ENCODE results near the gene PTGER4.
"Not testable (repeated sequence)": the region's sequence is repeated elsewhere in the genome, so short reads cannot be mapped to it uniquely, and the experiment has no call there.

Gene PTGER4

DNA sequence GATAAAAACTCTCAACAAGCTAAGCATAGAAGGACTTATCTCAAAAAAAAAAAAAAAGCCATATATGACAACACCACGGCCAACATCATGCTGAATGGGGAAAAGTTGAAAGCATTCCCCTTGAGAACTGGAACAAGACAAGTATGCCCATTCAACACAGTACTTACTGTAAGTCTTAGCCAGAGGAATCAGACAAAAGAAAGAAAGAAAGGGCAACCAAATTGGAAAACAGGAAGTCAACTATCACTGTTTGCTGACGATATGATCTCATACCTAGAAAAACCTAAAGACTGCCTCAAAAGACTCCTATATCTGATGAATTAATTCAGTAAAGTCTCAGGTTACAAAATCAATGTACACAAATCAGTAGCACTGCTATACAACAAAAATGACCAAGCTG, 24.6 kb upstream of the PTGER4 start:
- peak overlapping the region; percentile 59 for H3K4me2 ChIP-seq (ENCODE audit: insufficient read depth, low read length)

DNA sequence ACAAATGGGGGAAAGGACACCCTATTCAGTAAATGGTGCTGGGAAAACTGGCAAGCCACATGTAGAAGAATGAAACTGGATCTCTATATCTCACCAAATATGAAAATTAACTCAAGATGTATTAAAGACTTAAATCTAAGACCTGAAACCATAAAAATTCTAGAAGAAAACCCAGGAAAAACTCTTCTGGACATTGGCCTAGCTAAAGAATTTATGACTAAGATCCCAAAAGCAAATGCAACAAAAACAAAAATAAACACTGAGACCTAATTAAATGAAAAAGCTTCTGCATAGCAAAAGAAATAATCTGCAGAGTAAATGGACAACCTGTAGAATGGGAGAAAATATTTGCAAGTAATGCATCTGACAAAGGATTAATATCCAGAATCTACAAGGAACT, 23.6 kb upstream of the PTGER4 start:
- H3K9me3 ChIP-seq (ENCODE audit: insufficient read depth, low read length, severe bottlenecking); H3K36me3 ChIP-seq (ENCODE audit: insufficient read depth, low read length); H4K20me1 ChIP-seq (ENCODE audit: insufficient read depth, low read length); H2AFZ ChIP-seq (ENCODE audit: low read depth, low read length); H3K4me2 ChIP-seq (ENCODE audit: insufficient read depth, low read length); H3K9ac ChIP-seq (ENCODE audit: low read depth, low read length); ATAC-seq (ENCODE audit: insufficient read depth, low read depth); H3K27ac ChIP-seq (ENCODE audit: low read length); DNase-seq; H3K27me3 ChIP-seq (ENCODE audit: insufficient read depth, low read length, poor library complexity); H3K4me3 ChIP-seq (ENCODE audit: low read depth in 1 of 2, low read length in 2 of 2): not testable (repeated sequence)
- peaks cover 51% of the 10 kb centered on the region for H3K4me1 ChIP-seq (ENCODE audit: insufficient read depth, low read length)
- peaks cover 38% of the 10 kb centered on the region for H3K79me2 ChIP-seq (ENCODE audit: insufficient read depth, low read length)

More for the DNA sequence above, 24.6 kb upstream of the PTGER4 start:
- Histone ChIP-seq H3K27me3 (ENCODE audit: insufficient read depth, low read length, poor library complexity) (no peaks in the 10 kb centered on the region), H3K9me3 (ENCODE audit: insufficient read depth, low read length, severe bottlenecking) (no peaks in the 10 kb centered on the region), H3K4me1 (ENCODE audit: insufficient read depth, low read length) (peaks cover 60% of the 10 kb centered on the region), H3K79me2 (ENCODE audit: insufficient read depth, low read length) (peaks cover 46% of the 10 kb centered on the region), H4K20me1 (ENCODE audit: insufficient read depth, low read length) (no peaks in the 10 kb centered on the region), H3K9ac (ENCODE audit: low read depth, low read length) (peak overlapping the region; percentile 64), H3K36me3 (ENCODE audit: insufficient read depth, low read length) (no peaks in the 10 kb centered on the region), H3K27ac (ENCODE audit: low read length) (peak overlapping the region; percentile 86), H3K4me3 (ENCODE audit: low read depth in 1 of 2, low read length in 2 of 2) (peak overlapping the region; percentile 11 to 52; a peak in 3 of 4 replicates), H2AFZ (ENCODE audit: low read depth, low read length) (0 out of 2 replicates have a peak overlapping the region, but pooled peaks have one; percentile 35)
- ATAC-seq (ENCODE audit: insufficient read depth, low read depth) = peak; percentile 44
- TF ChIP-seq, protein P1, sequence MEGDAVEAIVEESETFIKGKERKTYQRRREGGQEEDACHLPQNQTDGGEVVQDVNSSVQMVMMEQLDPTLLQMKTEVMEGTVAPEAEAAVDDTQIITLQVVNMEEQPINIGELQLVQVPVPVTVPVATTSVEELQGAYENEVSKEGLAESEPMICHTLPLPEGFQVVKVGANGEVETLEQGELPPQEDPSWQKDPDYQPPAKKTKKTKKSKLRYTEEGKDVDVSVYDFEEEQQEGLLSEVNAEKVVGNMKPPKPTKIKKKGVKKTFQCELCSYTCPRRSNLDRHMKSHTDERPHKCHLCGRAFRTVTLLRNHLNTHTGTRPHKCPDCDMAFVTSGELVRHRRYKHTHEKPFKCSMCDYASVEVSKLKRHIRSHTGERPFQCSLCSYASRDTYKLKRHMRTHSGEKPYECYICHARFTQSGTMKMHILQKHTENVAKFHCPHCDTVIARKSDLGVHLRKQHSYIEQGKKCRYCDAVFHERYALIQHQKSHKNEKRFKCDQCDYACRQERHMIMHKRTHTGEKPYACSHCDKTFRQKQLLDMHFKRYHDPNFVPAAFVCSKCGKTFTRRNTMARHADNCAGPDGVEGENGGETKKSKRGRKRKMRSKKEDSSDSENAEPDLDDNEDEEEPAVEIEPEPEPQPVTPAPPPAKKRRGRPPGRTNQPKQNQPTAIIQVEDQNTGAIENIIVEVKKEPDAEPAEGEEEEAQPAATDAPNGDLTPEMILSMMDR (IDR thresholded peaks at IDR 0.05; ENCODE audit: borderline replicate concordance, extremely low read depth, low read length, poor library complexity, severe bottlenecking) = no peak
- TF ChIP-seq EZH2 (IDR thresholded peaks at IDR 0.05; ENCODE audit: borderline replicate concordance, low read depth, low read length, severe bottlenecking) = no peak
- DNase-seq = no peak

DNA sequence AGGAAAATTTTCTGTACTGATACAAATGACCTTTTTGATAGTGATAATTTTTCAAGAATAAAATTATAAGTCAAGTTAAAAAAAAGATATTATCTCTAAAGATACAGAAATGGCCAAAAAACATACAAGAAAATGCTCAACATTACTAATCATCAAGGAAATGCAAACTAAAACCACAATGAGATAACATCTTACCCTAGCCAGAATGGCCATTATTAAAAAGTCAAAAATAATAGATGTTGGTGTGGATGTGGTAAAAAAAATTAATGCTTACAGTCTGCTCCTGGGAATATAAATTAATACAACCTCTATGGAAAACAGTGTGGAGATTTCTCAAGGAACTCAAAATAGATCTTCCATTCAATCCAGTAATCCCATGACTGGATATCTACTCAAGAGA, 22.9 kb upstream of the PTGER4 start:
- TF ChIP-seq EZH2 (IDR thresholded peaks at IDR 0.05; ENCODE audit: borderline replicate concordance, low read depth, low read length, severe bottlenecking) = no peak
- TF ChIP-seq, protein P1 (IDR thresholded peaks at IDR 0.05; ENCODE audit: borderline replicate concordance, extremely low read depth, low read length, poor library complexity, severe bottlenecking) = no peak
- Histone ChIP-seq H3K27ac (ENCODE audit: low read length) (no peak overlapping the region), H3K9ac (ENCODE audit: low read depth, low read length) (no peak overlapping the region), H3K4me3 (ENCODE audit: low read depth in 1 of 2, low read length in 2 of 2) (no peak overlapping the region), H3K79me2 (ENCODE audit: insufficient read depth, low read length) (peaks cover 34% of the 10 kb centered on the region), H3K27me3 (ENCODE audit: insufficient read depth, low read length, poor library complexity) (no peaks in the 10 kb centered on the region), H2AFZ (ENCODE audit: low read depth, low read length) (no peak overlapping the region), H3K4me2 (ENCODE audit: insufficient read depth, low read length) (no peak overlapping the region), H4K20me1 (ENCODE audit: insufficient read depth, low read length) (no peaks in the 10 kb centered on the region), H3K36me3 (ENCODE audit: insufficient read depth, low read length) (no peaks in the 10 kb centered on the region), H3K9me3 (ENCODE audit: insufficient read depth, low read length, severe bottlenecking) (no peaks in the 10 kb centered on the region), H3K4me1 (ENCODE audit: insufficient read depth, low read length) (peaks cover 47% of the 10 kb centered on the region)
- DNase-seq = no peak
- ATAC-seq (ENCODE audit: insufficient read depth, low read depth) = no peak

DNA sequence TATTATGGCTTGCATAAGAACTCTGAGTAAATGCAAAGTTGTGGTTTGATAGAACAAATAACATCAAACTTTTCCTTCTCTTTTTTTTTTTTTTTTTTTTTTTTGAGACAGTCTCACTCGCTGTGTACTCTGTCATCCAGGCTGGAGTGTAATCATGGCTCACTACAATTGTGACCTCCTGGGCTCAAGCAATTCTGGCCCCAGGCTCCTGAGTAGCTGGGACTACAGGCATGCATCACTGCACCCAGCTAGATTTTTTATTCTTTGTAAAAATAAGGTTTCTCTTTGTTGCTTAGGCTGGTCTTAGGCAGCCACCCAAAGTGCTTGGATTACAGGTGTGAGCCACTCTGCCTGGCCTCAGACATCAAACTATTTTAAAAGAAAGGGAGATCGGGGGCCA, 19.0 kb upstream of the PTGER4 start:
- no peak for DNase-seq
- H4K20me1 ChIP-seq (ENCODE audit: insufficient read depth, low read length) = no peaks in the 10 kb centered on the region
- H3K4me2 ChIP-seq (ENCODE audit: insufficient read depth, low read length) = no peak overlapping the region
- no peaks in the 10 kb centered on the region for H3K27me3 ChIP-seq (ENCODE audit: insufficient read depth, low read length, poor library complexity)
- TF ChIP-seq, protein P1 (IDR thresholded peaks at IDR 0.05; ENCODE audit: borderline replicate concordance, extremely low read depth, low read length, poor library complexity, severe bottlenecking) = no peak
- no peak for TF ChIP-seq EZH2 (IDR thresholded peaks at IDR 0.05; ENCODE audit: borderline replicate concordance, low read depth, low read length, severe bottlenecking)
- H3K27ac ChIP-seq (ENCODE audit: low read length) = no peak overlapping the region
- peaks cover 8% of the 10 kb centered on the region for H3K4me1 ChIP-seq (ENCODE audit: insufficient read depth, low read length)
- H3K9ac ChIP-seq (ENCODE audit: low read depth, low read length) = no peak overlapping the region
- no peak overlapping the region for H3K4me3 ChIP-seq (ENCODE audit: low read depth in 1 of 2, low read length in 2 of 2)
- H3K9me3 ChIP-seq (ENCODE audit: insufficient read depth, low read length, severe bottlenecking) = no peaks in the 10 kb centered on the region
- H3K79me2 ChIP-seq (ENCODE audit: insufficient read depth, low read length) = no peaks in the 10 kb centered on the region
- no peak overlapping the region for H2AFZ ChIP-seq (ENCODE audit: low read depth, low read length)
- H3K36me3 ChIP-seq (ENCODE audit: insufficient read depth, low read length) = no peaks in the 10 kb centered on the region
- ATAC-seq (ENCODE audit: insufficient read depth, low read depth) = peak; percentile 24; the same call in 1 of the 3 replicates
